IMR-90 (cell line): ENCODE results near the gene PRRX1. TPM values are rescaled to one million over a fixed set of nuclear protein-coding genes. Genes with fewer than 3 reads are reported as not detected.

Source experiments
- ATAC-seq: fragments of 200-7000 bp; cut with Tn5 transposase; 2 replicates; pipeline ENCODE4 v1.9.1; 2020; ENCODE audit warnings: low read depth, mild to moderate bottlenecking, moderate library complexity
- BruUV-seq: library from RNA; stranded (reverse); fragments of 400-500 nt; replicated peaks from 2 replicates; lab custom pipeline; 2021; lab: Mats Ljungman, UMichigan
- CTCF ChIA-PET: fragments of 300-600 bp; formaldehyde crosslinking; extraction: SDS; loops from one replicate; lab custom pipeline; 2021; ENCODE audit warnings: antibody characterized with exemption; lab: Yijun Ruan, JAX
- POLR2A ChIA-PET: fragments of 300-600 bp; sonication (Branson Sonifier 250); formaldehyde crosslinking; loops from one replicate; lab custom pipeline; 2022; ENCODE audit warnings: antibody characterized with exemption; ENCODE audit not compliant: unreplicated experiment; lab: Charles Lee
- DNase-seq: peaks from one replicate; pipeline ENCODE4 v3.0.0; 2013
- H2AFZ ChIP-seq: replicated peaks from 2 replicates; pipeline ENCODE3; 2013; ENCODE audit warnings: low read length, mild to moderate bottlenecking; ENCODE audit not compliant: poor library complexity
- H2AK5ac ChIP-seq: 2 replicates; pipeline ENCODE4 v1.6.1; 2013; ENCODE audit warnings: low read depth, low read length, inconsistent platforms
- H2AK9ac ChIP-seq: replicated peaks from 2 replicates; pipeline ENCODE3; 2013; ENCODE audit warnings: mild to moderate bottlenecking, low read depth, low read length, moderate library complexity; ENCODE audit not compliant: poor library complexity
- H2BK120ac ChIP-seq: 2 replicates; pipeline ENCODE4 v1.6.1; 2013; ENCODE audit warnings: low read depth, low read length, inconsistent platforms
- H2BK15ac ChIP-seq: 3 replicates; pipeline ENCODE4 v1.6.1; 2013; ENCODE audit warnings: low read depth, low read length, inconsistent platforms
- H2BK20ac ChIP-seq: 2 replicates; pipeline ENCODE4 v1.6.1; 2013; ENCODE audit warnings: low read depth, mild to moderate bottlenecking, inconsistent platforms, low read length, moderate library complexity
- H2BK5ac ChIP-seq: 2 replicates; pipeline ENCODE4 v1.6.1; 2013; ENCODE audit warnings: mild to moderate bottlenecking, low read depth, low read length, inconsistent platforms; ENCODE audit not compliant: poor library complexity, severe bottlenecking
- H3K14ac ChIP-seq: replicated peaks from 2 replicates; pipeline ENCODE4 v1.6.1; 2013; ENCODE audit warnings: low read depth, low read length, inconsistent platforms
- H3K18ac ChIP-seq: 2 replicates; pipeline ENCODE4 v1.6.1; 2013; ENCODE audit warnings: low read depth, low read length, control low read depth
- H3K23ac ChIP-seq: 2 replicates; pipeline ENCODE4 v1.6.1; 2013; ENCODE audit warnings: low read depth, low read length, inconsistent platforms
- H3K27ac ChIP-seq: 2 replicates; pipeline ENCODE4 v1.5.1; 2013; ENCODE audit warnings: mild to moderate bottlenecking, control low read depth, low read length; ENCODE audit not compliant: insufficient read depth
- H3K27me3 ChIP-seq: 2 replicates; pipeline ENCODE4 v1.6.1; 2013; ENCODE audit warnings: low read length; ENCODE audit not compliant: control insufficient read depth, insufficient read depth
- H3K36me3 ChIP-seq: 2 replicates; pipeline ENCODE4 v1.6.1; 2013; ENCODE audit warnings: low read length, mixed read lengths; ENCODE audit not compliant: control insufficient read depth, insufficient read depth
- H3K4ac ChIP-seq: 2 replicates; pipeline ENCODE4 v1.6.1; 2013; ENCODE audit warnings: low read depth, low read length, inconsistent platforms
- H3K4me1 ChIP-seq: 2 replicates; pipeline ENCODE4 v1.6.1; 2013; ENCODE audit warnings: low read length, mixed read lengths; ENCODE audit not compliant: control insufficient read depth, insufficient read depth
- H3K4me2 ChIP-seq: 2 replicates; pipeline ENCODE4 v1.6.1; 2013; ENCODE audit warnings: low read depth, mild to moderate bottlenecking, control low read depth, low read length, moderate library complexity
- H3K4me3 ChIP-seq: 2 replicates; pipeline ENCODE4 v1.5.1; 2013; ENCODE audit warnings: low read depth, mild to moderate bottlenecking, control low read depth, low read length, moderate library complexity; ENCODE audit not compliant: insufficient read depth
- H3K56ac ChIP-seq: 2 replicates; pipeline ENCODE4 v1.6.1; 2013; ENCODE audit warnings: low read length, inconsistent platforms; ENCODE audit not compliant: insufficient read depth; ENCODE audit errors: extremely low read depth
- H3K79me1 ChIP-seq, 2 experiments: 2 replicates each; pipeline ENCODE4 v1.6.1; 2013; ENCODE audit warnings: low read length in 2 of 2, inconsistent platforms in 1 of 2, low read depth in 1 of 2
- H3K9ac ChIP-seq: 2 replicates; pipeline ENCODE4 v1.6.1; 2013; ENCODE audit warnings: low read depth, low read length, control low read depth
- H3K9me1 ChIP-seq: 2 replicates; pipeline ENCODE4 v1.6.1; 2013; ENCODE audit warnings: low read length, inconsistent platforms; ENCODE audit not compliant: insufficient read depth
- H3K9me3 ChIP-seq: 2 replicates; pipeline ENCODE4 v1.6.1; 2013; ENCODE audit warnings: low read length; ENCODE audit not compliant: control insufficient read depth, insufficient read depth
- H4K20me1 ChIP-seq: 2 replicates; pipeline ENCODE4 v1.6.1; 2013; ENCODE audit warnings: low read length, inconsistent platforms; ENCODE audit not compliant: insufficient read depth
- H4K5ac ChIP-seq: 2 replicates; pipeline ENCODE4 v1.6.1; 2013; ENCODE audit warnings: mild to moderate bottlenecking, low read depth, low read length, control low read depth
- H4K8ac ChIP-seq, 2 experiments: 2 replicates each; pipeline ENCODE4 v1.6.1; 2013; ENCODE audit warnings: low read depth in 2 of 2, low read length in 2 of 2, control low read depth in 1 of 2, inconsistent platforms in 1 of 2
- H4K91ac ChIP-seq: 2 replicates; pipeline ENCODE4 v1.6.1; 2013; ENCODE audit warnings: low read depth, low read length, inconsistent platforms; ENCODE audit not compliant: insufficient read depth
- BHLHE40 ChIP-seq: fragments of 150-350 bp; IDR thresholded peaks from 2 replicates; pipeline ENCODE4 v1.6.1; 2016; ENCODE audit warnings: mild to moderate bottlenecking, low read depth, low read length
- CEBPB ChIP-seq: IDR thresholded peaks from 2 replicates; pipeline ENCODE4 v1.6.1; 2012; ENCODE audit warnings: low read depth, low read length, improper control_type of control experiment
- ELK1 ChIP-seq: fragments of 150-350 bp; IDR thresholded peaks from 2 replicates; pipeline ENCODE4 v1.6.1; 2016; ENCODE audit warnings: low read depth, mild to moderate bottlenecking, low read length, moderate library complexity, borderline replicate concordance
- FOS ChIP-seq: fragments of 150-350 bp; IDR thresholded peaks from 2 replicates; pipeline ENCODE4 v1.6.1; 2016; ENCODE audit warnings: low read depth, low read length
- MAFK ChIP-seq: IDR thresholded peaks from 2 replicates; pipeline ENCODE4 v1.6.1; 2012; ENCODE audit warnings: low read depth, low read length, improper control_type of control experiment
- NFE2L2 ChIP-seq: fragments of 150-350 bp; IDR thresholded peaks from 2 replicates; pipeline ENCODE4 v1.6.1; 2016; ENCODE audit warnings: low read depth, mild to moderate bottlenecking, low read length
- RCOR1 ChIP-seq: IDR thresholded peaks from 2 replicates; pipeline ENCODE4 v1.6.1; 2012; ENCODE audit warnings: mild to moderate bottlenecking, low read length, improper control_type of control experiment; ENCODE audit not compliant: insufficient replicate concordance
- RFX5 ChIP-seq: IDR thresholded peaks from 2 replicates; pipeline ENCODE4 v1.8.0; 2012; ENCODE audit warnings: low read depth, mild to moderate bottlenecking, low read length, moderate library complexity
- dilution Hi-C: fragments of 300-500 bp; cut with HindIII; formaldehyde crosslinking; loops from one replicate; pipeline ENCODE4 v1.14.3; 2018; ENCODE audit warnings: low sequenced_read_pairs; ENCODE audit not compliant: unreplicated experiment
- in situ Hi-C: fragments of 300-500 bp; cut with MboI; formaldehyde crosslinking; loops from 3 replicates; pipeline ENCODE4 v1.14.3; 2019; ENCODE audit warnings: low sequenced_read_pairs, inconsistent platforms, mixed read lengths
- intact Hi-C: fragments of 100-400 bp; cut with micrococcal nuclease; formaldehyde crosslinking; loops from 2 replicates; pipeline ENCODE4 v1.10.0; 2022
- polyA plus RNA-seq, 3 experiments: library from polyadenylated mRNA; depleted of rRNA; stranded (reverse); fragments of >200 nt; gene quantifications; 2 replicates each; pipeline ENCODE4 v1.2.3, GENCODE V29; 2012; ENCODE audit warnings: low replicate concordance in 1 of 3
- total RNA-seq: library from RNA; depleted of rRNA; stranded (reverse); fragments of >200 nt; gene quantifications from 2 replicates; pipeline ENCODE4 v1.2.3, GENCODE V29; 2012

Gene PRRX1
- total and polyA plus RNA-seq, 2 of the 4 experiments (the other 2 are of a cell fraction): 50.0 to 65.4 TPM

GRCh38 chr1:170711682-170712081 is 47.8 kb downstream of the PRRX1 start:
- Histone ChIP-seq H3K4me1 (peaks cover 8% of the 10 kb centered on the region; the same call in 1 of the 2 replicates), H2AK5ac (no peak overlapping the region), H4K8ac (peak overlapping the region in 1 of 2 experiments; percentile 49; a peak in 1 of 4 replicates), H3K36me3 (no peaks in the 10 kb centered on the region; the same call in 1 of the 2 replicates), H3K23ac (no peak overlapping the region), H2BK120ac (no peak overlapping the region), H3K14ac (no peak overlapping the region), H3K27ac (no peak overlapping the region), H3K4me3 (no peak overlapping the region), H3K56ac (no peak overlapping the region), H4K20me1 (no peaks in the 10 kb centered on the region), H3K79me1 (peaks cover 29 to 52% of the 10 kb centered on the region in 2 experiments), H2AFZ (no peak overlapping the region), H2BK20ac (no peak overlapping the region), H3K4me2 (no peak overlapping the region), H3K4ac (no peak overlapping the region), H3K27me3 (no peaks in the 10 kb centered on the region), H3K9ac (no peak overlapping the region), H3K9me1 (peaks cover 5% of the 10 kb centered on the region; the same call in 1 of the 2 replicates), H2AK9ac (no peak overlapping the region), H2BK15ac (no peak overlapping the region), H2BK5ac (peak overlapping the region; percentile 77), H4K91ac (no peak overlapping the region), H4K5ac (no peak overlapping the region), H3K9me3 (no peaks in the 10 kb centered on the region), H3K18ac (no peak overlapping the region; the same call in 1 of the 2 replicates)
- ATAC-seq (peak; percentile 79), DNase-seq (peak; percentile 95)
- TF ChIP-seq BHLHE40 (peak; percentile 22; the same call in 1 of the 2 replicates), NFE2L2 (no peak), CEBPB (peak; percentile 57), ELK1 (no peak), RCOR1 (peak; percentile 22), FOS (peak; percentile 85), MAFK (peak; percentile 7; the same call in 1 of the 2 replicates), RFX5 (no peak)
- intact Hi-C loops: no loop called here
- BruUV-seq: no TSS peak
- ChIA-PET CTCF (interaction anchor here (1.0 kb wide), 1 partner anchor 37 kb away, joined by 3 read pairs; no protein-coding TSS in a partner anchor), POLR2A (no interaction called here)
- in situ Hi-C loops: loop anchor here (25.0 kb wide), 1 partner anchor 1599 kb away; the partner anchor contains the start of gene ATP1B1
- dilution Hi-C loops: no loop called here
